ENCODE data around the gene KLHL14. TPM values are rescaled to one million over a fixed set of nuclear protein-coding genes. Genes with fewer than 3 reads are reported as not detected.
"Not testable (repeated sequence)": the region's sequence is repeated elsewhere in the genome, so short reads cannot be mapped to it uniquely, and the experiment has no call there.

Gene KLHL14
- total RNA-seq (2014; rRNA removed; shearing (Covaris generic)) = not detected in 2 replicates

DNA sequence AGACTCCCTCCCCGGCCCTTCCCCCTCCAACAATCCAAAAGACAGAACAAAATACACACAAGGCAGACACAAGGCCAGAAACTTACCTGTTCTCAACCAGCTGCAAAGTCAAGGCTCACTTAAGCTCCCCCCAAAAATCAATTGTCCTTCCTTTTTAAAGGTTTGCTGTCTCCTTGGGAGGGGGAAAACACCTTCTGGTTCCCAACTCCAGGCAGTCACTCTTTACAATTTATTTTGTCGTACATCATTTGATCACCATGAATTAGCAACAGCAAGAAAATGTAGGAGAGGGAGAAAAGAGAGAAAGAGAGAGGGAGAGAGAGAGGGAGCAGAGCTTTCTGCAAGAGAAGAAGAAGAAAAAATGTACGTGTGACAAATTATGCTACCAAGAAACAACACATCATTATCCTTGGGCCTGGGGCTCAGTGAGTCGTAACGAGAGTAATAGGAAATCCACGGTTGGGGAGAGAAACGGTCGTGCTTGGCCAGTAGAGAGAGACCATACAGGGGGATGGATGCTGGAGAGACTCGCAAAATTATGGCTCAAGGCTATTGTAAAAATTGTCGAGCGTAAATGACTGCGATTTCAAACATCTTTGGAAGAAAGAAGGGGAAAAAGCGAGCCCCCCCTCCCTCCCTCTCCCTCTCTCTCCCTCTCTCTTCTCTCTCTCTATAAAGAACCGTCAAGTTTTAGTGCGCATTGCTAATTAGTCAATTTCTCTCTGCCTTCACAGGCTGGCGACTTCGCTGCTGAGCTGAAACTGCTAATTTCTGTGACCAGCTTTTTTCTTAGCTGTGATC, at the start of gene KLHL14:
TSS of gene KLHL14 (minus strand) at position 443 of the 801 bp plus-strand sequence. CDS start 2,432 bp downstream, outside the sequence.
- in situ Hi-C loops (cut with HindIII; ENCODE audit: low sequenced_read_pairs) = no loop called here
- DNase-seq (ENCODE audit: low spot score) = no peak

GRCh38 chr18:32822197-32822596, 49.4 kb upstream of the KLHL14 start:
- in situ Hi-C loops (cut with HindIII; ENCODE audit: low sequenced_read_pairs) = no loop called here
- no peak for DNase-seq (ENCODE audit: low spot score)

- in situ Hi-C loops (cut with HindIII; ENCODE audit: low sequenced_read_pairs) = no loop called here
- DNase-seq (ENCODE audit: low spot score) = no peak
Measured at GRCh38 chr18:32815881-32816280, 43.1 kb upstream of the KLHL14 start.

DNA sequence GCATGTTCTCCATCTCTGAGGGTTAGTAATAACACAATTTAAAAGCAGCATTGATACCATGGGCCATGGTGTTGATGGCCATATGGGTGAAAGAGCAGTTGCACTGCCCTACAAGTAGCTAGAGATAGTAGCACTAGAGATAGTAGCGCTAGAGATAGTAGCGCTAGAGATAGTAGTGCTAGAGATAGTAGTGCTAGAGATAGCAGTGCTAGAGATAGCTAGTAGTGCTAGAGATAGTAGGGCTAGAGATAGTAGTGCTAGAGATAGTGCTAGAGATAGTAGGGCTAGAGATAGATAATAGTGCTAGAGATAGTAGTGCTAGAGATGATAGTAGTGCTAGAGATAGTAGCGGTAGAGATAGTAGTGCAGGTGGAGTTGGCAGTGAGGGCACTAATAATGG, 39.5 kb upstream of the KLHL14 start:
- no peak for DNase-seq (ENCODE audit: low spot score)
- in situ Hi-C loops (cut with HindIII; ENCODE audit: low sequenced_read_pairs) = no loop called here

GRCh38 chr18:32810314-32810713, 37.5 kb upstream of the KLHL14 start:
- in situ Hi-C loops (cut with HindIII; ENCODE audit: low sequenced_read_pairs) = no loop called here
- no peak for DNase-seq (ENCODE audit: low spot score)

GRCh38 chr18:32805354-32805753, 32.5 kb upstream of the KLHL14 start:
- in situ Hi-C loops (cut with HindIII; ENCODE audit: low sequenced_read_pairs) = no loop called here

DNA sequence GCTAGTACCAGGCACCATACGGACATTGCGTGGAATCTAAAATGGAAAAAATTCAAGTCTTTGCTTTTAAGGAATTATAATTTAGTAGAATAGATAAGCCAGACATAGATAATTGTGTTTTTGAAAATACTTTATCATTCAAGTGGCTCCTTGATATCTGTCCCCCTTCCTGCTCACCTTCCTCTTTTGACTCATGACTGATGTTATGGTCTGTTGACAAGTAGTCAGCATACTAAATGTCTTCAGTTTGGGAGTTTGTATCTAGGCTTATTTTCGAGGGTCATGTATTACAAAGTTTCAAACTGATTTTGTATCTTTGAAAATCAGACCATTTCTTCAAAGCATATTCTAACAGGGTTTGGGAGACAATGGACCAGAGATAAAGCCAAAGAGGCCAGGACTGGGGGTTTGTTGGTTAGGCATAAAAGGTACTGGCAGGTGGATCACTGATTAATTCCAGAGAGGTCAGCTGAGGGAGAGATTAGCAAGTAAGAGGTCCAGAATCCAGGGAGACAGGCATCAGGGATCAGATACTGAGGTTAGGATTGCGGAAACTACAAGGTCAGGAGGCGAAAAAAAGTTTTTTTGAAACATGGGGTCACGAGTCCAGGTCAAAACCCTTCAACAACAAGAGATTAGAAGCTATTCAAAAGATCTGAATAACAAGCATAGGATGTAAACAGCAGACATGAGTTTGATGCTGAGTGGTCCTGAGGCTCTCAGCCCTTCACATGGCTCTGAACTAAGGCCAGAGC, 31.5 kb upstream of the KLHL14 start:
- no peak for DNase-seq (ENCODE audit: low spot score)
- in situ Hi-C loops (cut with HindIII; ENCODE audit: low sequenced_read_pairs) = no loop called here

More at GRCh38 chr18:32805354-32805753, 32.5 kb upstream of the KLHL14 start:
- no peak for DNase-seq (ENCODE audit: low spot score)

GRCh38 chr18:32803568-32803967, 30.7 kb upstream of the KLHL14 start:
- no peak for DNase-seq (ENCODE audit: low spot score)
- in situ Hi-C loops (cut with HindIII; ENCODE audit: low sequenced_read_pairs) = no loop called here

GRCh38 chr18:32802591-32803451, 30.0 kb upstream of the KLHL14 start:
- DNase-seq (ENCODE audit: low spot score) = no peak
- in situ Hi-C loops (cut with HindIII; ENCODE audit: low sequenced_read_pairs) = no loop called here

DNA sequence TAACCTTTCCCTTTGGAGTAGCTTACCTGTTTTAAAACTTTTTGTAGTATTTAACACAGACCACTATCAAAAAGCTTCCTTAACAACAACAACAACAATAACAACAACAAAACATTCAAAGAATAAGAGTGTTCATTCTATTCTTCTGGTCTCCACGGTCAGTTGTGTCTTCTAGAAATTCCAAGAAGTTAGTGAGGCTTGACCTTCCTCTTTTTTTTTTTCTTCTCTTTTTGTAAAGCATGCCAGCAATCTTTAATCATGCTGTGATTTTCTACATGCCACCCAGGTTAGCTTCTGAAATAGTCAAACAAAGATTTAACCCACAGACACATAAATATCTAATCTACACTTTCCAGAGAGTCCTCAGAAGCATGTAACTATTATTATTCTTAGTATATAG, 28.4 kb upstream of the KLHL14 start:
- in situ Hi-C loops (cut with HindIII; ENCODE audit: low sequenced_read_pairs) = no loop called here

GRCh38 chr18:32798209-32798960, 25.6 kb upstream of the KLHL14 start:
- in situ Hi-C loops (cut with HindIII; ENCODE audit: low sequenced_read_pairs) = no loop called here
- DNase-seq (ENCODE audit: low spot score) = no peak

More for the DNA sequence above, 28.4 kb upstream of the KLHL14 start:
- DNase-seq (ENCODE audit: low spot score) = no peak

- in situ Hi-C loops (cut with HindIII; ENCODE audit: low sequenced_read_pairs); DNase-seq (ENCODE audit: low spot score): not testable (repeated sequence)
Measured at GRCh38 chr18:32794667-32795066, 21.8 kb upstream of the KLHL14 start.

DNA sequence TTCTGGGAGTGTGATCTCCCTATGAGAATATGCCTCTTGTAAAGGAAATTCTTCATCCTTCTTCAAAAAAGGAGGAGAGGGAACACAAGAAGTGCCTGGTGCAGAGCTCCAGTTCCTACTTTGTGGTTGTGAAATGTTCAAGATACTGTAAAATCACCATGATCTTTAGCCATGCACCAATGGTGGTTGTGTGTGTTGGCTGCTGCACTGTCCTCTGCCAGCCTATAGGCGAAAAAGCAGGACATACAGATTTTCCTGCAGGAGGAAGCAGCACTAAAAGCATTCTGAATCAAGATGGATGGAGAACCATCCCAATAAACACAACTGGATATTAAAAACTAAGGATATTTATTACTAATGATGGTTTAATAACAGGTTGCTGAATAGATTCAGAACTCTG, 6.2 kb upstream of the KLHL14 start:
- DNase-seq (ENCODE audit: low spot score) = no peak
- in situ Hi-C loops (cut with HindIII; ENCODE audit: low sequenced_read_pairs) = no loop called here

DNA sequence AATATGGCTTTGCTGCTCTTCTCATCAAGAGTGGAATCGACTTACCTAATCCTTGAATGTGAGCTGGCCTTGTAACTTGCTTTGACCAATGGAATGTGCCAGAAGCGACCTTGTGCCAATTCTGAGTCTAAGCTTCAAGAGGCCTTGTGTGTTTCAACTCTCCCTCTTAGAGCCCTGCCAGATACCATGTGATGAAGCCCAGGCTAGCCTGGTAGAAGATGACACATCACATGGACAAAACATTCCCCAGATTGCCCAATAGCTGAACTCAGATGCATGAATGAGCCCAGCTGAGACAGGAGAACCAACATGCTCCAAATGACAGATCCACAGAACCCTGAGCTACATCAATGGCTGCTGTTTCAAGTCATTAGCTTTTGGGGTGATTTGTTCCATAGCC, 4.2 kb upstream of the KLHL14 start:
- in situ Hi-C loops (cut with HindIII; ENCODE audit: low sequenced_read_pairs) = no loop called here
- DNase-seq (ENCODE audit: low spot score) = no peak

DNA sequence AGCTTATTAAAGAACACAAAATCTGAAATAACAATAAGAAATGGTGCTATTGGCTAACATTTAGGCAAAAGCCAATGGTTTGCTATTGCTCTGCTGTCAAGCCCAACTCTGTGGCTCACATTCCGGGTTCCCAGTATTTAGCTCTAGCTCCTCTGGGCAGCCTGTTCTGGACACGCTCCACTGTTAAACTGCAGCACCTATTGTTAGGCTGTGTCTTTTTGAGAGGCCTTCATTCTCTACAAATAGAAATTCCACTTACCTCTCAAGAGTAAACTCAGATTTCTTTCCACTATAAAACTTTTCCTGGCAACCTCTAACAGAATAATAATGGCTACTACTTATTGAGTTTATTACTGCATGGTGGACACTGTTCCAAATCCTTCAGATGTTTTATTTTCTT, 3.7 kb upstream of the KLHL14 start:
- DNase-seq (ENCODE audit: low spot score) = no peak
- in situ Hi-C loops (cut with HindIII; ENCODE audit: low sequenced_read_pairs) = no loop called here

DNA sequence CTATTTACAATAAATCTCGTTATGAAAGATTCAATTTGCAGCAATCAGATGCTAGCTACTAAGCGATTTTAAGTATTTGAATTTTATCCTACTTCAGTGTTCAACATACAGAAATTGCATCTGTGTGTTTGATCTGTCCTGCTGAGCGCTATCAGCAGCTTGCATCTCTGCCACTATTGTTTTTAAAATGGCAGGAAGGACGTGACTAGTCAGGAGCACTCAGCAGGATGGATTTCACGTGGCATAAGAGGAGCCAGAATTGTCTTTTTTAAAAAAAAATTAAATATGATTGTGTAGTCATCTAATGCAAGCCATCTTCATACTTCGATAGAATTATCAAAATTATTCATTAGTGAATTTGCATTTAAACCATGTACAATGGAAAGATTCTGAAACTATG, 2.8 kb upstream of the KLHL14 start:
- in situ Hi-C loops (cut with HindIII; ENCODE audit: low sequenced_read_pairs) = no loop called here
- DNase-seq (ENCODE audit: low spot score) = no peak

- in situ Hi-C loops (cut with HindIII; ENCODE audit: low sequenced_read_pairs) = no loop called here
- no peak for DNase-seq (ENCODE audit: low spot score)
Measured at GRCh38 chr18:32773382-32773712, 524 bp upstream of the KLHL14 start.

DNA sequence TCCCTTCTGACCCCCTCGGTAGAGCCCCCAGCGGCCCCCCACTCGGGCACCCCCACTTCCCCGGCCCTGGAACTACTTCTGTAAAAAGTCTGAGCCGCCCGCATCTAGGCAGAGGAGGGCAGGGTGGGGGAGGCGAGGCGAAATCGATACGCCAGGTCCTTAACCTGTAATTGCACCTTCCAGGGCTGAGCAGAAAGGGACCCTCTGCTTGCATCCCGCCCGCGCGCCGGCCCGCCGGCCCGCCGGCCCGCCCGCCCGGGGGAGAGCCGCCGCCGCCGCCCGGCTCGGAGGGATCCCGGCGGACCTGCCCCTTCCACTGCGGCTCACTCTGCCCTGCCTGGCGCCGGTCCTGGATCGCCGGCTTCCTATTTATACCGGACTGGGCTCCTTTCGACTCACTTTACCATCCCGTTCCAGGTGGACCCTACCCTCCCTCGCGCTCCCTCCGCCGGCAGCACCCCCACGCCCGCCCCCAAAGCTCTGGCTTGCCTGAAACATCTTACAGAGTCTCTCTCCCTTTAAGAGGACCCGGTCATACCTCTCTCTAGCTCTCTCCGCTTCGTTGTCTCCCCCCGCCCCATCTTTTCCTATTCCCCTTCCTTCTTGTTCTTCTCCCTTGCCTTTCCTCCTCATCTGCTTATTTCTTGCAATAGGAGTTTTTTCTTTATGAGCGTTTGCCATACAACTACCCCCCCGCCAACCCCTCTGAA, 797 bp downstream of the KLHL14 start:
- in situ Hi-C loops (cut with HindIII; ENCODE audit: low sequenced_read_pairs) = no loop called here
- DNase-seq (ENCODE audit: low spot score) = no peak

Data from G401 (cell line).